Pancreas (tissue), 10 donors: ENCODE measurements around the gene PTPRD. TPM values are rescaled to one million over a fixed set of nuclear protein-coding genes. Genes with fewer than 3 reads are reported as not detected.

Experiments used
- ATAC-seq, 4 donors: fragments of 200-7000 bp; cut with Tn5 transposase; one replicate each; pipeline versions ENCODE4 v1.8.0 to v1.9.1; 2020; ENCODE audit warnings: mild to moderate bottlenecking in 4 of 4, moderate library complexity in 4 of 4
- DNase-seq, 6 donors: peaks; one replicate each; pipeline ENCODE4 v3.0.0-alpha.2; 2020
- FAIRE-seq: peaks from 2 replicates; lab custom pipeline; 2012; peaks lifted over from hg19 to GRCh38; lab: Jason Lieb, UNC
- H3K27ac ChIP-seq, 4 donors: fragments of 200-600 bp; sonication (generic); 1 replicate in 3 of 4; 2 replicates in 1 of 4; pipeline versions ENCODE4 v1.5.0 to v1.8.0; 2020
- H3K27me3 ChIP-seq, 4 donors: fragments of 200-600 bp; one replicate each; pipeline ENCODE4 v1.8.0; 2021
- H3K36me3 ChIP-seq, 3 donors: fragments of 200-600 bp; sonication (generic) in 1 of 3; one replicate each; pipeline versions ENCODE4 v1.5.0 to v1.8.0; 2020 to 2021
- H3K4me1 ChIP-seq, 3 donors: fragments of 200-600 bp; one replicate each; pipeline ENCODE4 v1.8.0; 2021
- H3K4me3 ChIP-seq, 4 donors: fragments of 200-600 bp; sonication (generic) in 2 of 4; one replicate each; pipeline versions ENCODE4 v1.5.0 to v1.8.0; 2020 to 2021
- H3K9me3 ChIP-seq, 4 donors: fragments of 200-600 bp; one replicate each; pipeline ENCODE4 v1.8.0; 2021
- CTCF ChIP-seq, 4 donors: fragments of 200-600 bp; sonication (generic) in 3 of 4; IDR thresholded peaks; one replicate each; pipeline versions ENCODE4 v1.5.0 to v1.8.0; 2021; ENCODE audit warnings: antibody characterized with exemption in 4 of 4
- WGBS, 2 donors: extraction: QIAGEN DNeasy Blood & Tissue Kit; methylation state at CpG; one replicate each; pipeline ENCODE4 v1.1.7; 2013; 5-methylcytosine and 5-hydroxymethylcytosine counted together
- intact Hi-C, 3 donors: fragments of 100-400 bp; cut with DNase I; formaldehyde crosslinking; loops; one replicate each; pipeline versions ENCODE4 v1.11.1 to v1.14.2; 2022
- polyA plus RNA-seq, 2 donors: library from polyadenylated mRNA; stranded (reverse); fragments of 200-250 nt; gene quantifications; one replicate each; pipeline ENCODE4 v1.2.3, GENCODE V29; 2013
- total RNA-seq, 6 donors: library from RNA; stranded (reverse); fragmentation: NEBNext Ultra II Directional in 4 of 6; extraction: Animal tissue kit (Norgen Biotek cat#: 25700) in 4 of 6; gene quantifications; one replicate each; pipeline versions ENCODE4 v1.2.1 to v1.2.4, GENCODE V29; 2021 to 2023
- donor health status: healthy with polysubstance abuse.
- donor health status: DM: no; HTN: no; CAD: no; lungs with moderate emphysema.
- donor health status: DM: no; HTN: no; CAD: no.
- donor health status: control.
- donor health status: control.
- donor health status: Bipolar disorder and iron deficiency.
- donor health status: DM: yes; HTN: yes; CAD: no.
- donor health status: DM: no; HTN: no; CAD: no.
- donor health status: DM: no; HTN: no; CAD: no.
- donor health status: DM: yes; HTN: yes; CAD: no.

PTPRD gene
- total and polyA plus RNA-seq, 8 donors = 2.1 to 21.7 (median 5.1) TPM

DNA sequence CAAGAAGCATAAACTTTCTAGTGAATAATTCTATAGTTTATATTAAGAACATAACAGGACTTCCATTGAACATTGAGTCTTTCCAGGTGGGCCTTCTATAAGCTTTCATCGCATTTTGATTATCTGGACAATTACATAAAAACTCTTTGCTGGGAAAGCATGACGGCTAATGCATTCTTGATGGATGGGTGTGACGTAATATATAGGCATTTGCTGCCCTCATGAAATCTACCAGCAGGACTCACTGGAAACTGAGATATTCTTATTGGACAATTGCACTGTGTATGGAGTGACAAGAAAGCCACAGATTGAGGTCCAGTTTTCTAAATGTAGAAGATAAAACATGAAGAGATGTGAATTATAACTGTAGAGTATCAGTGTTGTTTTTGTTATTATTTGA lies 15.0 kb downstream of the PTPRD start:
- Histone ChIP-seq H3K4me3 (no peak overlapping the region), H3K36me3 (no peaks in the 10 kb centered on the region), H3K27ac (no peak overlapping the region), H3K4me1 (no peaks in the 10 kb centered on the region), H3K9me3 (no peaks in the 10 kb centered on the region), H3K27me3 (no peaks in the 10 kb centered on the region)
- FAIRE-seq (no peak), DNase-seq (no peak), ATAC-seq (no peak)
- TF ChIP-seq CTCF (IDR thresholded peaks at IDR 0.05) = no peak
- intact Hi-C loops = no loop called here
- 53 to 55% methylated on average over 3 of the region's 3 CpGs for WGBS, 2 donors

GRCh38 chr9:10594482-10594881 lies 18.3 kb downstream of the PTPRD start:
- Histone ChIP-seq H3K27ac (no peak overlapping the region), H3K4me3 (no peak overlapping the region), H3K36me3 (no peaks in the 10 kb centered on the region), H3K27me3 (no peaks in the 10 kb centered on the region), H3K9me3 (no peaks in the 10 kb centered on the region), H3K4me1 (no peaks in the 10 kb centered on the region)
- intact Hi-C loops = no loop called here
- WGBS, 2 donors = 18 to 30% methylated on average over 3 of the region's 3 CpGs
- no peak for TF ChIP-seq CTCF (IDR thresholded peaks at IDR 0.05)
- no peak for ATAC-seq
- FAIRE-seq = no peak
- DNase-seq = no peak

DNA sequence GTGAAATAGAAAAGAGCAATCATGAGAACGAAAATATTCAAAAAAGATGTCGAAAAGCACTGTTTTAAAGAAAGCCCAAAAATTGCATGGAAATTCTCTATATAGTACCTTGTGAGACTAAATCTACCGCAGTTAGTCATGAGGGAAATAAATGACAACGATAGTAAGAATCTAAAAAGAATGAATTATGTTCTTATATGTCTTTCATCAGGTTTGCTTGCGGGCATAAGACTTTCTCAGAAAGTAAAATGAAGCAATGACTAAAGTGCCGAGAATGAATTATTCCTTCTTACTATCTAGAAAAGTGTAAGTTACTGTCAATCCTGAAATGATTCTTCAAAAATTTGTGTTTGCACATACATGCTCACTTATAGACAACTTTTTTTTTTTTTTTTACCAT lies 26.4 kb downstream of the PTPRD start:
- ATAC-seq = no peak
- no peak overlapping the region for H3K27ac ChIP-seq
- WGBS, 2 donors = 66 to 87% methylated on average over 6 of the region's 6 CpGs
- no peak for TF ChIP-seq CTCF (IDR thresholded peaks at IDR 0.05)
- DNase-seq = no peak
- intact Hi-C loops = no loop called here
- H3K4me3 ChIP-seq = no peak overlapping the region
- FAIRE-seq = no peak
- H3K9me3 ChIP-seq = no peaks in the 10 kb centered on the region
- no peaks in the 10 kb centered on the region for H3K4me1 ChIP-seq
- no peaks in the 10 kb centered on the region for H3K36me3 ChIP-seq
- no peaks in the 10 kb centered on the region for H3K27me3 ChIP-seq

DNA sequence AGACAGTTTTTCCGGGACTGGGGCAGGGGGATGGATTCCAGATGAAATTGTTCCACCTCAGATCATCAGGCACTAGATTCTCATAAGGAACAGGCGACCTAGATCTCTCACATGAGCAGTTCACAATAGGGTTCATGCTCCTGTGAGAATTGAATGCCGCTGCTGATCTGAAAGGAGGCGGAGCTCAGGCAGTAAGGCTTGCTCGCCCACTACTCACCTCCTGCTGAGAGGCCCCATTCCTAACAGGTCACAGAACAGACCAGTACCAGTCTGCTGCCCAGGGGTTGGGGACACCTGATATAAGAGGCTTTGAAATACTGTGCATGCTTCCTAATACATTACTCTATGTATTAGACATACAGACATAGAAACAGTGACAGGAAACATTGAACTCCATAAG lies 41.1 kb downstream of the PTPRD start:
- no peak for FAIRE-seq

GRCh38 chr9:10566848-10567247 lies 46.0 kb downstream of the PTPRD start:
- no peaks in the 10 kb centered on the region for H3K9me3 ChIP-seq
- 28 to 41% methylated on average over 1 of the region's 1 CpG for WGBS, 2 donors
- no peaks in the 10 kb centered on the region for H3K27me3 ChIP-seq
- no peaks in the 10 kb centered on the region for H3K36me3 ChIP-seq
- TF ChIP-seq CTCF (IDR thresholded peaks at IDR 0.05) = no peak
- H3K4me3 ChIP-seq = no peak overlapping the region
- intact Hi-C loops = no loop called here
- FAIRE-seq (no peak), DNase-seq (no peak), ATAC-seq (no peak)
- no peaks in the 10 kb centered on the region for H3K4me1 ChIP-seq
- H3K27ac ChIP-seq = no peak overlapping the region

More for the DNA sequence above, 41.1 kb downstream of the PTPRD start:
- Histone ChIP-seq H3K9me3 (no peaks in the 10 kb centered on the region), H3K27me3 (no peaks in the 10 kb centered on the region), H3K27ac (no peak overlapping the region), H3K4me3 (no peak overlapping the region), H3K36me3 (no peaks in the 10 kb centered on the region), H3K4me1 (no peaks in the 10 kb centered on the region)
- intact Hi-C loops = no loop called here
- TF ChIP-seq CTCF (IDR thresholded peaks at IDR 0.05) = no peak
- no peak for ATAC-seq
- 60 to 72% methylated on average over 5 of the region's 5 CpGs for WGBS, 2 donors
- peak in 1 of 6 donors; percentile 1 for DNase-seq
